HG02678 (cell line): Measurements from ENCODE around the gene CHGA.

Source experiments
- ATAC-seq: cut with Tn5 transposase; IDR thresholded peaks from one replicate; pipeline ENCODE4 v1.9.1; 2021; ENCODE audit warnings: mild to moderate bottlenecking, moderate library complexity; ENCODE audit not compliant: unreplicated experiment

CHGA gene

DNA sequence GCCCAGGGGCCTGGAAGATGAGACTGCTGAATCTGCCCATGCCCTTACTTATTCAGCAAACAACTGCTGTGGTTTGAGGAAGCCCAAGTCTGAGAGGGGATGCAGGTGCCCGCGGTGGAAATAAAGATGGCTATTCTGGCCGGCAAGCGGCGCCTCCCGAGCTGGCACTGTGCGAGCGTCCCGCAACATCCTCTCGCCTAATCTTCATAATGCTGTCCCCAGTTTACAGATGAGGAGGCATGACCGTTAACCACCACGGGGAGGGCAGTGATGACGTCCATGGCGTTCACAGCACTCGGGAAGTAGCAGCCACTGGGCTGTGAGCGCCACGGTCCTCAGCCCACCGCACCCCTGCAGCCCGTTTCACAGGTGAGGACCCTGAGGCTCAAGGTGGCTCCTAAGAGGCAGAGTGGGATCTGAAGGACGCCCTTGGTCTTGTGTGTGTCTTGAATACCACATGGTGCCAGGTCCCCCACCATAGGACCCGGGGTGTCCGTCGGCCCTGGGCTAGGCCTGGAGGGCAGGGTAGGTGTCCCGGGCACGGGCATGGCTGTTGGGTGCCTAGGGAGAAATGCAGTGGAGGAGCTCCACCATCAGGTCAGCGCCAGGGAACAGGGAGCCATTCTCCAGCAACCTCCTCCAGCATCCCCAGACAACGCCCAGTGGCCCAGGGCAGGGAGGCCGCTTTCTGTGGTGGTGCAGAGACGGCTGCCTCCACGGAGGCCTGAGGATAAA, 20.2 kb downstream of the CHGA start:
- no peak for ATAC-seq

DNA sequence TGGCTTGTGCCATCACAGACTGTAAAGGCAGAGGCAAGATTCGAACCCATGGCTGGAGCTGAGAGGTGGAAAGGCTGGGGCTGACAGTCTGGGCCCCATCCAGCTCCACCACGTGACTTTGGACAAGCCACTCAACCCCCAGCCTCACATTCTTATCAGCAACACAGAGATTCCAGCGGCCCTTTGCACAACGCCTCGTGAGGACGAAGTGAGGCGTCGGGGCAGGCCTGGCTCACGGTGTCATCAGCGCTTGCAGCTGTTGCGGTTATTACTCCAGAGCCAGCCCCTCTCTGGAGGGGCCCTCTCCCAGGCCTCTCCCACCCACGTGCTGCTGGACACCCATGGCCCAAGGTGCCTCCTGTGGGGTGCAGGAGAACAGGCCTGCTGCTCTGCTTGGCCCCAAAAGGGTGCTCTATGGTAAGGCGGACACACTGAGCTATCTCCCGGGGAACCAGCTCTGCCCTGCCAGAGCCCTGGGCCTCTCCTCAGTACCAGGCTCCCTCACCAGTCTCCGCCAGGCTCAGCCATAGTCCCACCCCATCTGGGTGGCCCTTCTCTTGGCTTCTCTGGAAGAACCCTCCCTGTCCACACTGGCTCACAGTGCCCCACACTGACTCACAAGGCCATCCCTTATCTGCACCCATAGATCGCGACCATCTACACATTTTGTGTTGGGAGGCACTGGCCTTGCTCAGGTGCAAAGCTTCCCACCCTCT, 21.1 kb downstream of the CHGA start:
- no peak for ATAC-seq

DNA sequence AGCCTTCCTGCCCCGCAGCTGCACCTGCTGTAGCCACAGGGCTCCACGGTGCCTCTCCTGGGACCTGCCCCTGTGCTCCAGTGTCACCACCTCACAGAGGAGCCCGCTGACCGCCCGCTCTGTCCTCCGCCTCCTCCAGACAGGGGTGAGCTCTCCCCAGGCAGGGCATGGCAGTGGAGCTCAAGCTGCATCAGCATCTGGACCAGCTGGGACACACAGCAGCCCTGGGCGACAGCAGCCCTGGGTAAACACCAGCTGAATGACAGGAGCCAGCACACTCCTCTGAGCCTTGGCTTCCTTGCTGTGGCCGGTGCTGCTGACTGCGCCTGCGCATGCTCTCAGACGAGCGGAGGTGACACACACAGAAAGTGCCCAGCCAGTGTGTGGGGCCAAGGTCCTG, 22.0 kb downstream of the CHGA start:
- ATAC-seq, result no peak

- no peak for ATAC-seq
Observed at GRCh38 chr14:92945544-92945943, 22.6 kb downstream of the CHGA start.

DNA sequence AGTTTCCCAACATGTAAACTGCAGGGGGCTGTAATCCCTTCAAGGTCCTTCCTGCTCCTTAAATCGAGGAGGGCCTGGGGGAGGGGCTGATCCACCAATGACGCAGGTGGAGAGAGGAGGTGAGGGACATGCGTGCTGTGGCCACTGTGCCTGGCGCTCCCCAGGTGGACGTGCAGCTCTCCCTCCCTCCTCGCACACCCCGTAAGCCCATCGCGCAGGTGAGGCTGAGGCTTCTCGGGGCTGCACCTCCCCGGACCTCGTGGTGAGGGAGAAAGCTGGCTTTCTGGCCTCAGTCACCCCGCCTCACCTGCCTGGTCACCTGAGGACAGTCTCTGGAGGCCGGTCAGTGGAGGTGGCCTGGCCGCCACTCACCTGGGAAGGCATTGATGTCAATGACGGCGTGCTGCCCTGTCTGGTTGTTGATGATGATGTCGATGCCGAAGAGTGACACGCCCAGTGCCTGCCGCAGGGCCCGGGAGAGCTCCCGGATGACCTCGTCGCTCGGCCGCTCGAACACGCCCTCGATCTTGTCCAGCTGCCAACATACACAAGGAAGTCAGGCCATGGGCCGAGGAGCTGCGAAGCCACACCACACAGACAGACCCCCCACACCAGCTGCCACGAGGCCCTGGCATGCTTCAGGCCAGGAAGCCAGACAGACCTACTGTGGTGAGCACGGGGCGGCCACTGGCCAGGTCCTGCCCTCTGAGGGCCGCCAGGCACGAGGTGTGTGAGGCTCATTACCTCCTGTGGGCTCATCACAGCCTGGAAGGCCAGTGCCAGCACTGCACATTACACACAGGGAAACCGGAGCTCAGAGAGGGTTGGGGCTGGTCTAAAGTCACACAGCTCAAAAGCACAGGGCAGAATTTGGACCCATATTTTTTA, 23.3 kb downstream of the CHGA start:
- ATAC-seq, result no peak

DNA sequence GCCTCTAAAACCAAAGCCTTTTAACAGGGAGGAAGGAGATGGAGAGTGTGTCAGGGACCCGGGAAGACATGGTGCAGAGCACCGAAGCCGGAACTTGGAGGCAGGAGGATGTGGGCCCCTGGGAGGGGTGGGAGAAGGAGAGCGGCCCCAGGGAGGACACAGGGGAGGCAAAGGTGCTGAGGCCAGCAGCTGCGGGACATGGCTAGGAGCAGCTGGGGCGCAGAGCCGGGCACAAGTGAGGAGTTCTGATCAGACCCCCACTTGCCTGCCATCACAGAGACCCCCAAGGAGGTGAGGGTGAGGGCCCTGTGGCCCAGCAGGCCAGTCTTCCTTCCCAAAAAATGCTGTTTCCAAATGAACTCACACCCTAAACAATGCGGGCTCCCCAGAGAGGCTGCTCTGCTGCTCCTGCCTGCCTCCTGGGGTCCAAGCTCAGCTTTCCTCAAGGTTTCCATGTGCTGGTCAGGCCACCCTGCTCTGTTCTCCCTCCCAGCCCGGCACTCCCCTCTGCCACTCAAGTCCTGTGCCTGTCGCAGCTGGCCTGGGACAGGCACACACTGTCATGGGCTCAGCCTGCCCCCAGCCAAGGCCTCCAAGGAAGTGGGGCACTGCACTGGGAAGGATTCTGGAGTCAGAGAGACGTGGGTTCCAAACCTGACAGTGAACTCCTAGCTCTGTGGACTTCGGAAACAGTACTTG, 24.0 kb downstream of the CHGA start:
- no peak for ATAC-seq

GRCh38 chr14:92948647-92949046, 25.7 kb downstream of the CHGA start:
- no peak for ATAC-seq

DNA sequence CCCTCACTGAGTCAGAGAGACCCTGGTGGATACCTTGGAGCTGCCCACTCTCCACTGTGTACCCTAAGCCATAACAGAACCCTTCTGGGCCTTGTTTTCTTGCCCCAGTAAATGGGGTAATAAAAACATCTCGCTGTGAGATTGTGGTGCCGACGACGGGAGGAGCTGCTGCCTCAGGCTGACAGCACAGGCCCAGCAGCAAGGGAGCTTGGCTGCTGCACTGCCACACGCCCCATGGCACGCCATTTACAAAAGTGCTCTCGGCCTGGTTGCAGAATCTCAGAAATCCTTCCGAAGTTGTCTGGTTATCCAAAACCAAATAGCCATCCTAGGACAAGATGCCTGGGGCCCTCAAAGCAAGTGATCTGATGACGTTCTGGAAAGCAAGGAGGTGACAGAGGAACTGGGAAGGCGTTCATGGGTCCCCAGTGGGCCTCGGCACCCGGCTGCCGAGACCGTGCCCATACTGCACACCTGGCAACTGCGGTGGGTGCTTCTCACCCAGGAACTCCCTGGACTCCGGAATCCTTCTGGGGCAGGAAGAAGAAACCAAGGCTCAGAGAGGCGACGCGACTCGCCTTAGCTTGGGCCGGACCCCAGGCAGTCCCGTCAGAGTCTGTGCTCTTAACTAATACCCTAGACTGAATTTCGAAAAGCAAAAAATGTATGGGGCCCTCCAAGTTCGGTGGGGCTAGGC, 26.7 kb downstream of the CHGA start:
- no peak for ATAC-seq

- ATAC-seq, result no peak
Observed at GRCh38 chr14:92950193-92950540, 27.2 kb downstream of the CHGA start.

DNA sequence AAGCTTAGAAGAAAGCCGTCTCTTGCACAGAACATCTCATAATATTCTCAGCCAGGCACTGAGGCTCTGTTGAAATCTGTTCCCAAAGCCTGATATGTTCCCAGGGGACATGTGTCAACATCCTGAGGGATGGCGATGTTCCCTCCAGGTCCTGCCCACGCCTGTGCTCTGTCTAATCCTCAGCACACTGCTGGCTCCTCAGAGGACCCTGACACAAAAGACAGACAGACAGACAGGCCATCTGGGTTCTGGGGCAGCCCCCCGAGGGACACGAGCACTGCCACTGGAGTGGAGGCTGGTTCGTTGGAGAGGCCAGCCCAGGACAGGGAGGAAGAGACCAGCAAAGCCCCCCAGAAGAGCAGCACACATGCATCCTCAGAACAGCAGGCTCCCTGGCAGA, 27.8 kb downstream of the CHGA start:
- ATAC-seq, result no peak

- no peak for ATAC-seq
Observed at GRCh38 chr14:92951261-92951660, 28.3 kb downstream of the CHGA start.

GRCh38 chr14:92951912-92952471, 29.0 kb downstream of the CHGA start:
- ATAC-seq, result peak; percentile 84

DNA sequence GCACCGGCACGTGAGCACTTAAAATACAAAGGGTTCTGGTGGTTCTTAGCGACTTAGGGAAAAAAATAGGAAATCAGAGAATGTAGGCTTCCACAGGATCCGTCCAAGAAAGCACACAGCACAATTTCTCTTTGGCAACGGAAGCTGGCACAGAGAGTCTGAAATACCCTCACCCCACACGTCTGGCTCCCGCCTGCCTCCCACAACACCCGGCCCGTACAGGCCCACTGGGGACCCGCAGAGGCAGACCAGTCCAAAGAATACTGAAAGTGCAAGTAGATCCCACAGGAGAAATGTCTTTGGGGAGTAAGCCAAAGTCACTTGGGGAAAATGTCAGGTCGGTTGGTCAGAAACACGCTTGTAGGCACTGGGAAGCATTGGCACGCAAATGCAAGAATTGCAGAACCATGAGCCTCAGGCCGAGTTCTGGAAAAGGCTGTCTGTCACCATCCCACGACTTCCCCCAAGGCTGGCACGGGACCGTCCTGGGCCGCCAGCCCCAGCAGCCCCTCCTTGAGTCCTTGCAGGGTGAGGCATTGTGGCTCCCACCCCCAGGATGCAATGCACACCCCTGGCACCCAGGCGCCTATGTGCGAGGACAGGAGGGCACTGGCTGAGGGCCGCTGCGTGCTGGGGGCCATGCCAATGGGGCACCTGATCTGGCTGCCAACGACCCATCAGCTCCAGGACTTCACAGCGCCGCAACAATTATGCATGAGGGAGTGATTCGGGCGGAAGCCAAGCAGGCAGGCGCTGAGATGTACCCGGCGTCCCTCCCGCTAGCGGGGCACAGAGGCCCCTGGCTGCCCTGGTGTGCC, 29.7 kb downstream of the CHGA start:
- ATAC-seq, result no peak

DNA sequence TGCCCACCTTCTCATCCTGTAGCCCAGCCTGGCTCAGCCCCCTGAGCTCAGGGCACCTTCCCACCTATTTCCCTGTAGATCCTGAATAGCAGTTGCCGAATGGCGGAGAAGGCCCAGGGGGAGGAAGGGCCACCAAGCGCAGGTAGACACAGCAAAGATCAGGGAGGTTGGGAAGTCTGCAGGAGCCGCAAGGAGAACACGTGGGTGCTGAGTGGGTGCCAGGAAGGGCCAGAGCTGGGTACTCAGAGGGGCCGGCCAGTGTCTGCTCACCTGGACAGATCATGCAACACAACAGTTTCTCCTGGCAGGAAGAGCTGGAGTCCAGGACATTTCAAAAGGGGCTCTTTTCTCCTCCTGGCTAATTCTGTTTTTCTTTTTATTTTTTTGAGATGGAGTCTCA, 30.6 kb downstream of the CHGA start:
- ATAC-seq, result no peak

DNA sequence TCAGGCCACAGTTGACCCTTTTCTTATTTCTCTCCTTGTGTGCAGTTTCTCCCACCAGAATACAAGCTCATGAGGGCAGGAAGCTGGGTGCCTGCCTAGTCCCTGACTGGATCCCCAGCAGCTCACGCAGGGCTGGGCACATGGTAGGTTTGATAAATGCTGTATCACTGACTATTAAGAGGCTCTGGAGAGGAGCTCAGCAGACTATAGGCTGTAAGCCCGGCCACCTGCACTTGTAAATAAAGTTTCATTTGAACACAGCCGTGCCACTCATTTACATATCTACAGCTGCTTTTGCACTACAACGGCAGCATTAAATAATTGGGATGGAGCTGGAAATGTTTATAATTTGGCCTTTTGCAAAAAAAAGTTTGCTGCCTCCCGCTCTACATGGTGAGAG, 32.0 kb downstream of the CHGA start:
- ATAC-seq, result no peak

GRCh38 chr14:92955381-92955780, 32.4 kb downstream of the CHGA start:
- no peak for ATAC-seq

DNA sequence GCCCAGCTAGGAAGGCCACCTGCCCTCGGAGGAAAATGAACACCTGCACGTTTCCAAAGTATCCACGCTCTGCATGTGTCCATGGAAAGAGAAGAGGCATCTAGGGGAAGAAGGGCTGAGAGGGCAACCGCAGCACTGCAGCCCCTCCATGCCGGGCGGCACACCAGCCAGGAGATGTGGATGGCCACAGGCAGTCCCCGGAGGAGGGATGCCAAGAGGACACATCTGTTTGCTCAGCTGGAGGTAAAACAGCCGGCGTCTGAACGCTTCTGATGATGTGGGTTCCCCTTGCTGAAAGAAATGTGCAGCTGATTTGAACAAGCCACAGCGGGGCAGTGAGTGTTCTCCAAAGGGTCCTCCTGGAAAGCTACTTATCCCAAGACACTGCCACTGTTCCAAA, 34.0 kb downstream of the CHGA start:
- no peak for ATAC-seq

DNA sequence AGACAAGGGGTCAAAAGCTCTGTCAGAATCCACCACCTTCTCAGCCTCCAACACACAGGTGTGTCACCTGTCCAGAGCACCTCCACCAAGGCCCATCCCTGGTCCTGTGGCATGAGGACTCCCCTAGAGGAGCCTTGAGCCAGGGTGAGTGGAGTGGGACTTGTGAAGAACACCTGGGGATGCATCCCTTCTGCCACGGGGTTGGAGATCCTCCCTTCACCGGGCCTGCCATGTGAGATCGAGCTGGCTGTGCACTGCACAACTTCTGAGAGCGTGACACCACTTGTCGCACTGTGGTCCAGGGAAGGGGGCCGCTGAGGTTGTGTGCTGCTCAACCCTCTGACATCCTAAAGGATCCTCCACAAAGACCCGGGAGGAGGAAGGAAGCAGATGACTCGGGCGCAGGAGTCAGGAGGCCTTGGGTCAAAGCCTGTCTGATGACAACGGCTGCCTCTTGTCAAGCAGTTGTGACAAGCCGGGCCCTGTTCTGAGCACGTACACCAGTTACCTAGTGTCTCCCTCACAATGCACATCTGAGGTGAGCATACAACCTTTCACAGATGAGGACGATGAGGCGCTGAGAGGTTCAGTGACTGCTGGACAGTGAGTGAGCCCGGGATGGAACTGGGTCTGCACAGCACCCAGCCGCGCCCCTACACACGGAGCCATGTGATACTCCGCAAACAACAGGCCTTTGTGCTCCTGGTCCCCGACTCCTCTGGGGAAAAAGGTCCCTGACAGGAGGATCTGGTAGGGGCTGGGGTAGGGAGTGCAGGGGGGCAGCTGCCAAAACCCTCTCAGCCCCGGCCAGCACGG, 35.6 kb downstream of the CHGA start:
- ATAC-seq, result no peak

GRCh38 chr14:92959189-92959531, 36.2 kb downstream of the CHGA start:
- ATAC-seq, result no peak
